Measurements from ENCODE around the gene ZBTB9.

DNA sequence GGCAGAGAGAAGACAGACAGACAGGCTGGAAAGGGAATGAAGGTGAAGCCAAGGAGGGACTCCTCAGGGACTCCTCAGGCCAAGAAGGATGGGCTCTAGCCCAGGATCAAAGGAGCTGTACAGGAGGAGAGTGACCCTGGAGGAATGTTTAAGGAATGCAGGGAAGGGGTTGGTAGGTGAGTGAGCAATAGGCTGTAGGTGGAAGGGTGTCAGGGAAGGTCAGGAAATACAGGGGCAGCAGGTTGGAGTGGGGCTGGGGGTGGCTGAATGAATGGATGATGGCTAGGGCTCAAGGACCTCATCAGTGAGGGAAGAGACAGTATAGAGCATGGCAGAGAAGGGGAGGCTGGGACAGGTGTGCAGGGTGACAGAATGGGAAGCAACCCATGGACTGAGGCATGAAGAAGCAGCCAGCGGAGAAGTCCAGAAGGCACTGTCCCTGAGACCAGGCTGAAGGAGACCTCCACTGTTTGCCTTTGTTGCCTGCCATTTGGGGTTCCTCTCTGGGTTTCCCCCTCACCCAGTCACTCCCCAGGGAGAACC is 21.3 kb upstream of the ZBTB9 start:
- TF ChIP-seq, protein P1, sequence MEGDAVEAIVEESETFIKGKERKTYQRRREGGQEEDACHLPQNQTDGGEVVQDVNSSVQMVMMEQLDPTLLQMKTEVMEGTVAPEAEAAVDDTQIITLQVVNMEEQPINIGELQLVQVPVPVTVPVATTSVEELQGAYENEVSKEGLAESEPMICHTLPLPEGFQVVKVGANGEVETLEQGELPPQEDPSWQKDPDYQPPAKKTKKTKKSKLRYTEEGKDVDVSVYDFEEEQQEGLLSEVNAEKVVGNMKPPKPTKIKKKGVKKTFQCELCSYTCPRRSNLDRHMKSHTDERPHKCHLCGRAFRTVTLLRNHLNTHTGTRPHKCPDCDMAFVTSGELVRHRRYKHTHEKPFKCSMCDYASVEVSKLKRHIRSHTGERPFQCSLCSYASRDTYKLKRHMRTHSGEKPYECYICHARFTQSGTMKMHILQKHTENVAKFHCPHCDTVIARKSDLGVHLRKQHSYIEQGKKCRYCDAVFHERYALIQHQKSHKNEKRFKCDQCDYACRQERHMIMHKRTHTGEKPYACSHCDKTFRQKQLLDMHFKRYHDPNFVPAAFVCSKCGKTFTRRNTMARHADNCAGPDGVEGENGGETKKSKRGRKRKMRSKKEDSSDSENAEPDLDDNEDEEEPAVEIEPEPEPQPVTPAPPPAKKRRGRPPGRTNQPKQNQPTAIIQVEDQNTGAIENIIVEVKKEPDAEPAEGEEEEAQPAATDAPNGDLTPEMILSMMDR (IDR thresholded peaks at IDR 0.05) = no peak
- no peak for TF ChIP-seq POLR2A (IDR thresholded peaks at IDR 0.05)
